Hepatocyte (in vitro differentiated cells): ENCODE data around the gene TET2. TPM values are rescaled to one million over a fixed set of nuclear protein-coding genes. Genes with fewer than 3 reads are reported as not detected.

Source experiments
- DNase-seq: peaks from one replicate; pipeline ENCODE4 v3.0.0-alpha.2; 2016; ENCODE audit warnings: low spot score
- H2AFZ ChIP-seq: fragments of 200-600 bp; sonication (generic); 2 replicates; pipeline ENCODE4 v1.6.0; 2016; ENCODE audit warnings: antibody characterized with exemption, mild to moderate bottlenecking
- H3K27ac ChIP-seq: fragments of 200-600 bp; sonication (generic); 2 replicates; pipeline ENCODE4 v1.5.1; 2016; ENCODE audit warnings: mild to moderate bottlenecking
- H3K27me3 ChIP-seq: fragments of 200-600 bp; sonication (generic); 2 replicates; pipeline ENCODE4 v1.6.1; 2016
- H3K36me3 ChIP-seq: fragments of 200-600 bp; sonication (generic); replicated peaks from 2 replicates; pipeline ENCODE4 v1.5.1; 2016; ENCODE audit warnings: low read depth; ENCODE audit not compliant: insufficient read depth
- H3K4me1 ChIP-seq: fragments of 200-600 bp; sonication (generic); 2 replicates; pipeline ENCODE4 v1.5.1; 2016; ENCODE audit warnings: mild to moderate bottlenecking, moderate library complexity; ENCODE audit not compliant: insufficient read depth
- H3K4me2 ChIP-seq: fragments of 200-600 bp; sonication (generic); 2 replicates; pipeline ENCODE4 v1.6.0; 2016
- H3K4me3 ChIP-seq: fragments of 200-600 bp; sonication (generic); 2 replicates; pipeline ENCODE4 v1.5.1; 2016; ENCODE audit warnings: mild to moderate bottlenecking
- H3K79me2 ChIP-seq: fragments of 200-600 bp; sonication (generic); 2 replicates; pipeline ENCODE4 v1.6.0; 2017; ENCODE audit warnings: mild to moderate bottlenecking
- H3K9me2 ChIP-seq: fragments of 200-600 bp; sonication (generic); replicated peaks from 2 replicates; pipeline ENCODE4 v1.6.0; 2017; ENCODE audit warnings: mild to moderate bottlenecking; ENCODE audit not compliant: insufficient read depth
- H3K9me3 ChIP-seq: fragments of 200-600 bp; sonication (generic); 2 replicates; pipeline ENCODE4 v1.5.1; 2016; ENCODE audit warnings: low read depth, mild to moderate bottlenecking
- H4K20me1 ChIP-seq: fragments of 200-600 bp; sonication (generic); 2 replicates; pipeline ENCODE4 v1.6.0; 2016; ENCODE audit warnings: mild to moderate bottlenecking; ENCODE audit not compliant: insufficient read depth, poor library complexity, severe bottlenecking
- EZH2 ChIP-seq: fragments of 200-600 bp; sonication (generic); IDR thresholded peaks from 2 replicates; pipeline ENCODE4 v1.6.1; 2016; ENCODE audit warnings: antibody characterized with exemption, mild to moderate bottlenecking, borderline replicate concordance
- EZH2phosphoT487 ChIP-seq: fragments of 200-600 bp; sonication (generic); IDR thresholded peaks from one replicate; pipeline ENCODE4 v1.6.1; 2018; ENCODE audit warnings: antibody characterized with exemption, mild to moderate bottlenecking, low read depth, moderate library complexity; ENCODE audit not compliant: unreplicated experiment, severe bottlenecking
- WGBS: methylation state at CpG from one replicate; pipeline ENCODE4 v1.1.6; 2016; ENCODE audit warnings: low lambda C conversion rate; ENCODE audit errors: missing lambda C conversion rate; 5-methylcytosine and 5-hydroxymethylcytosine counted together
- polyA plus RNA-seq: library from polyadenylated mRNA; unstranded; fragments of >200 nt; fragmentation: Nextera tagmentation; extraction: Ambion mirVana; gene quantifications from 2 replicates; pipeline ENCODE4 v1.2.1, GENCODE V29; 2016
- total RNA-seq: library from RNA; depleted of rRNA; stranded (reverse); fragments of >200 nt; gene quantifications from 2 replicates; pipeline ENCODE4 v1.2.3, GENCODE V29; 2014
- TF ChIP-seq, protein P1 (sequence below): fragments of 200-600 bp; sonication (generic); IDR thresholded peaks from 2 replicates; pipeline ENCODE4 v1.5.1; 2016; ENCODE audit warnings: antibody characterized with exemption, mild to moderate bottlenecking; ENCODE audit not compliant: poor library complexity

The TET2 gene
- total and polyA plus RNA-seq, 2 experiments from 2014 or later: 5.5 to 15.5 TPM

DNA sequence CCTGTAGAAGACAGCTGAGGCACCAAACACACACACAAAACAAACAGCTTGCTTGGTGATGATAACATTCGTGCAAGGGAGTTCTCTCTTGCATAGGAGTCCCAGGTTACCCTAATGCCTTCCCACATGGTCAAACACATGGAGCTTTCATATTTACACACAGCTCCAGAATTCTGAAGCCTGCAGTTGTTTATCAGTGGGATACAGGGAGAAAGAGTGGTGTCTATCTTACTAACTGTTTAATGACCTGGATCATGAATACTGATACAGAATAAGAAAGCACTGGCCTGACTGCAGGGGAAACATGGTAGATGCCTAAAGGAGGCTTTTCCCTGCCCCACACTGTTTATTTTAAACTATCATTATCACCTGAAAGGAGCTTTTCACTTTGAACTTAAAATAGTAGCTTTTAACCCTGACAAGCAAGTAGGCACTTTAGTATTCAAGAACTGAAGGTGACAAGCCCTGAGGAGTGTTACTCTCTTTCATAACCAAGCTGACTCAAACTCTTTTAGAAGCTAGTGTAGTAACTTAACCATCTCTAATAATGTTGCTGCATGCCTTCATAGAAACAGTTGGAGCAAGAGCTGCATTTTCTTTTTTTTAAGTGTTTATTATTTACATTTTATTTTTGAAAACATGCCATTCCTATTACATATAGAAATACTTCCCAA, 15.6 kb downstream of the TET2 start:
- Histone ChIP-seq H4K20me1 (peaks cover 65% of the 10 kb centered on the region), H3K4me2 (no peak overlapping the region), H2AFZ (no peak overlapping the region), H3K4me3 (no peak overlapping the region), H3K36me3 (no peaks in the 10 kb centered on the region), H3K9me3 (no peaks in the 10 kb centered on the region), H3K4me1 (no peaks in the 10 kb centered on the region), H3K79me2 (peaks cover 100% of the 10 kb centered on the region), H3K27me3 (no peaks in the 10 kb centered on the region), H3K27ac (no peak overlapping the region), H3K9me2 (no peaks in the 10 kb centered on the region)
- DNase-seq: no peak
- no peak for TF ChIP-seq EZH2phosphoT487
- TF ChIP-seq, protein P1, sequence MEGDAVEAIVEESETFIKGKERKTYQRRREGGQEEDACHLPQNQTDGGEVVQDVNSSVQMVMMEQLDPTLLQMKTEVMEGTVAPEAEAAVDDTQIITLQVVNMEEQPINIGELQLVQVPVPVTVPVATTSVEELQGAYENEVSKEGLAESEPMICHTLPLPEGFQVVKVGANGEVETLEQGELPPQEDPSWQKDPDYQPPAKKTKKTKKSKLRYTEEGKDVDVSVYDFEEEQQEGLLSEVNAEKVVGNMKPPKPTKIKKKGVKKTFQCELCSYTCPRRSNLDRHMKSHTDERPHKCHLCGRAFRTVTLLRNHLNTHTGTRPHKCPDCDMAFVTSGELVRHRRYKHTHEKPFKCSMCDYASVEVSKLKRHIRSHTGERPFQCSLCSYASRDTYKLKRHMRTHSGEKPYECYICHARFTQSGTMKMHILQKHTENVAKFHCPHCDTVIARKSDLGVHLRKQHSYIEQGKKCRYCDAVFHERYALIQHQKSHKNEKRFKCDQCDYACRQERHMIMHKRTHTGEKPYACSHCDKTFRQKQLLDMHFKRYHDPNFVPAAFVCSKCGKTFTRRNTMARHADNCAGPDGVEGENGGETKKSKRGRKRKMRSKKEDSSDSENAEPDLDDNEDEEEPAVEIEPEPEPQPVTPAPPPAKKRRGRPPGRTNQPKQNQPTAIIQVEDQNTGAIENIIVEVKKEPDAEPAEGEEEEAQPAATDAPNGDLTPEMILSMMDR: no peak
- TF ChIP-seq EZH2: no peak
- 30% methylated on average over 1 of the region's 1 CpG for WGBS

DNA sequence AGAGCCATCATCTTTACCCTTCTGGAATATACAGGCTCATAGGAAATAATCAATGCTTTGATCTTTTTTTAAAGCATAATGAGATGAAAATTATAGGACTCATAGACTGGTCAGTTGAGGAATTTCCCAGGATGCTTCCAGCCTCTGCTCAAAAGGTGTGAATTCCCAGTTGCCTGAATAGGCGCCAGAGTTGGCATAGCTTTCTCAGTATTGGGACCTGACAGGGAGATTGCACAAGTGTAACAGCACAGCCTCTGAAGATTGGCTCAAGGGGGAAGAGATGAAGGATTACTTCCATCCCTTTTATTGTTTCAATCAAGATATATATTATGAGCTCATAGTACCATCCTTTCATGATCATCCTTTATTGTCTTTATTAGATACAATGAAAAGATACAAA, 17.9 kb downstream of the TET2 start:
- DNase-seq: no peak
- TF ChIP-seq EZH2phosphoT487 (no peak), EZH2 (no peak)
- TF ChIP-seq, protein P1: no peak
- Histone ChIP-seq H3K9me2 (no peaks in the 10 kb centered on the region), H2AFZ (no peak overlapping the region), H3K27me3 (no peaks in the 10 kb centered on the region), H3K4me2 (no peak overlapping the region), H3K4me3 (no peak overlapping the region), H3K9me3 (no peaks in the 10 kb centered on the region), H3K36me3 (no peaks in the 10 kb centered on the region), H3K27ac (no peak overlapping the region), H3K79me2 (peaks cover 100% of the 10 kb centered on the region), H4K20me1 (peaks cover 43% of the 10 kb centered on the region), H3K4me1 (no peaks in the 10 kb centered on the region)
- 100% methylated on average over 1 of the region's 1 CpG for WGBS

- no peaks in the 10 kb centered on the region for H3K27me3 ChIP-seq
- no peak overlapping the region for H3K4me3 ChIP-seq
- no peaks in the 10 kb centered on the region for H3K36me3 ChIP-seq
- H3K4me1 ChIP-seq: no peaks in the 10 kb centered on the region
- no peaks in the 10 kb centered on the region for H3K9me3 ChIP-seq
- H3K27ac ChIP-seq: no peak overlapping the region
- no peak overlapping the region for H2AFZ ChIP-seq
- H3K79me2 ChIP-seq: peaks cover 100% of the 10 kb centered on the region
- no peak for DNase-seq
- H3K9me2 ChIP-seq: no peaks in the 10 kb centered on the region
- no peak for TF ChIP-seq EZH2
- TF ChIP-seq EZH2phosphoT487: no peak
- TF ChIP-seq, protein P1: no peak
- peaks cover 35% of the 10 kb centered on the region for H4K20me1 ChIP-seq
- H3K4me2 ChIP-seq: no peak overlapping the region
Measured at GRCh38 chr4:105166066-105166465, 19.4 kb downstream of the TET2 start.
